Progenitor cell of endocrine pancreas (in vitro differentiated cells): ENCODE measurements around the gene NUP153. TPM values are rescaled to one million over a fixed set of nuclear protein-coding genes. Genes with fewer than 3 reads are reported as not detected.
"Not testable (repeated sequence)": the region's sequence is repeated elsewhere in the genome, so short reads cannot be mapped to it uniquely, and the experiment has no call there.

Experiments used
- DNase-seq: peaks from one replicate; pipeline ENCODE4 v3.0.0; 2021; ENCODE audit warnings: low spot score; ENCODE audit not compliant: unreplicated experiment
- H3K27ac Mint-ChIP-seq: 2 replicates; pipeline ENCODE4 v1.8.0; 2021; ENCODE audit warnings: mild to moderate bottlenecking, moderate library complexity, mixed read lengths
- H3K27me3 Mint-ChIP-seq: 2 replicates; pipeline ENCODE4 v1.8.0; 2021; ENCODE audit warnings: mixed read lengths
- H3K36me3 Mint-ChIP-seq: 2 replicates; pipeline ENCODE4 v1.8.0; 2022; ENCODE audit warnings: mixed read lengths; ENCODE audit not compliant: insufficient read depth
- H3K4me1 Mint-ChIP-seq: 2 replicates; pipeline ENCODE4 v1.8.0; 2021; ENCODE audit warnings: low read depth, mixed read lengths
- H3K4me3 Mint-ChIP-seq: 2 replicates; pipeline ENCODE4 v1.8.0; 2021; ENCODE audit warnings: low read depth, mild to moderate bottlenecking, moderate library complexity, mixed read lengths
- H3K9me3 Mint-ChIP-seq: 2 replicates; pipeline ENCODE4 v1.8.0; 2021; ENCODE audit warnings: low read depth, mixed read lengths
- CTCF ChIP-seq: fragments of 200-600 bp; sonication (generic); IDR thresholded peaks from one replicate; pipeline ENCODE4 v1.5.0; 2021; ENCODE audit warnings: antibody characterized with exemption, mild to moderate bottlenecking; ENCODE audit not compliant: unreplicated experiment
- total RNA-seq: library from RNA; stranded (reverse); gene quantifications from 2 replicates; pipeline ENCODE4 v1.2.1, GENCODE V29; 2021

Gene NUP153
- total RNA-seq, 1 donor from 2014 or later: 50.3 TPM

GRCh38 chr6:17585766-17586490 lies 120.8 kb downstream of the NUP153 start:
- no peaks in the 10 kb centered on the region for H3K36me3 Mint-ChIP-seq
- no peaks in the 10 kb centered on the region for H3K4me1 Mint-ChIP-seq
- H3K4me3 Mint-ChIP-seq: no peak overlapping the region
- peak; percentile 25 for TF ChIP-seq CTCF
- no peak for DNase-seq
- no peaks in the 10 kb centered on the region for H3K9me3 Mint-ChIP-seq
- no peaks in the 10 kb centered on the region for H3K27me3 Mint-ChIP-seq
- H3K27ac Mint-ChIP-seq: no peak overlapping the region

DNA sequence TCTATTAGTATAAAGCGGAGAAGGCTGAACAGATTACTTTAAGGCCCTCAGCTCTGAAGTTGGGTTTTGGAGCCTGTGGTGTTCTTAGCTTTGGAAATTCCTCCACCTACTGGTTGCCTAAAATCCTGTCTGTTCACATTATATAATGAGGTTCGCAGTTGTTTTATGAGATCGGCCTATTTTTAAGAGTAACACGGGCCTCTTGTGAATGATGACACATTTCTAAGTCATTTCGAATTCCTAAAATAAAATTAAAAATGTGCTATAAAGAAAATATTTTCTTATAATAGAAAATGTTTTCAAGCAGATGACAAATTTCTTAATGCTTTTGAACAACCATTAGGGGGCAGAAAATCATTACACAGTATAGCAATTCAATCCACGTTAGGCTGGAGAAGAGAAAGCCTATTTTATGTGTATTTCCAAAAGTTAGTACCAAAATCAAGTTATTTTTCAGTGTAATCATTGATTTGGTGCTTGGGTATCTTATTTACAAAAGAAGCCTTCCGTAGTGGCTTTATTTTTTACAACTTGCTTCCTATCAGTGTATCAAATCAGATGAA lies 122.4 kb downstream of the NUP153 start:
- peak; percentile 81 for TF ChIP-seq CTCF
- no peak for DNase-seq
- no peak overlapping the region for H3K4me3 Mint-ChIP-seq
- H3K27ac Mint-ChIP-seq: no peak overlapping the region
- no peaks in the 10 kb centered on the region for H3K9me3 Mint-ChIP-seq
- H3K36me3 Mint-ChIP-seq: no peaks in the 10 kb centered on the region
- H3K4me1 Mint-ChIP-seq: no peaks in the 10 kb centered on the region
- no peaks in the 10 kb centered on the region for H3K27me3 Mint-ChIP-seq

DNA sequence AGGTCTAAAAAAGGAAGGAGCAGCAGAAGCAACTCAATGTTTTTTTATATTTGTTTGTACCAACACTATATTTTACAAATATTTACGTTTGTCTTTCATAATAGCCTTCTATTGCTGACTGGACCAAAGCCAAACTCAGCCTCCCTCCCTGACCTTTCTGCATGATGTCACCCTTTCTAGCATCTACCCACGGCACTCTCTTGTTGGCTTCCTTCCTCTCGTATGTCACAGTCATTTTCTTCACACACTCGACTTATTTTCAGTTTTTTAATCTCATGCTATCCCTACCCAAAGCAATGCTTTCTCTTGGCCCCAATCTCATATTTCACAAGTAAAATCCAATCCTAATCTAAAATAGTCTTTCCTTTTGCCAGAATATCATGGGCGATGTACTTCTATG lies 122.9 kb downstream of the NUP153 start:
- Mint-ChIP-seq H3K9me3 (no peaks in the 10 kb centered on the region), H3K4me1 (no peaks in the 10 kb centered on the region), H3K4me3 (no peak overlapping the region), H3K27me3 (no peaks in the 10 kb centered on the region), H3K36me3 (no peaks in the 10 kb centered on the region), H3K27ac (no peak overlapping the region)
- no peak for TF ChIP-seq CTCF
- DNase-seq: no peak

GRCh38 chr6:17581282-17581681 lies 125.4 kb downstream of the NUP153 start:
- not testable (repeated sequence) for H3K27ac Mint-ChIP-seq, H3K27me3 Mint-ChIP-seq, H3K36me3 Mint-ChIP-seq, DNase-seq, H3K4me1 Mint-ChIP-seq
- peak overlapping the region; percentile 60 for H3K4me3 Mint-ChIP-seq
- H3K9me3 Mint-ChIP-seq: peaks cover 10% of the 10 kb centered on the region

DNA sequence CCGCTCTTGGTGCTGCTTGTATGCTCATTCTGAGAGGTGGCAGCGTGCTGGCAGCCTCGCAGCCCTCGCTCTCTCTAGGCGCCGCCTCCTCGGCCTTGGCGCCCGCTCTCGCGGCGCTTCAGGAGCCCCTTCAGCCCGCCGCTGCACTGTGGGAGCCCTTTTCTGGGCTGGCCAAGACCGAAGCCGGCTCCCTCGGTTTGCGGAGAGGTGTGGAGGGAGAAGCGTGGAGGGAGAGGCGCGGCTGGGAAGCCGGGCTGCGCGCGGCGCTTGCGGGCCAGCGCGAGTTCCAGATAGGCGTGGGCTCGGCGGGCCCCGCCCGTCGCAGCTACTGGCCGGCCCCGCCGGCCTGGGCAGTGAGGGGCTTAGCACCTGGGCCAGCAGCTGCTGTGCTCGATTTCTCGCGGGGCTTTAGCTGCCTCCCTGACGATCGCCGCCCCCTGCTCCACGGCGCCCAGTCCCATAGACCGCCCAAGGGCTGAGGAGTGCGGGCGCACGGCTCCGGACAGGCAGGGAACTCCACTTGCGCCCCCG lies 126.1 kb downstream of the NUP153 start:
- peak overlapping the region; percentile 60 for H3K4me3 Mint-ChIP-seq
- peak; percentile 30 for DNase-seq
- no peaks in the 10 kb centered on the region for H3K27me3 Mint-ChIP-seq
- H3K27ac Mint-ChIP-seq: no peak overlapping the region
- TF ChIP-seq CTCF: no peak
- peaks cover 10% of the 10 kb centered on the region for H3K9me3 Mint-ChIP-seq
- H3K4me1 Mint-ChIP-seq: no peaks in the 10 kb centered on the region
- no peaks in the 10 kb centered on the region for H3K36me3 Mint-ChIP-seq

DNA sequence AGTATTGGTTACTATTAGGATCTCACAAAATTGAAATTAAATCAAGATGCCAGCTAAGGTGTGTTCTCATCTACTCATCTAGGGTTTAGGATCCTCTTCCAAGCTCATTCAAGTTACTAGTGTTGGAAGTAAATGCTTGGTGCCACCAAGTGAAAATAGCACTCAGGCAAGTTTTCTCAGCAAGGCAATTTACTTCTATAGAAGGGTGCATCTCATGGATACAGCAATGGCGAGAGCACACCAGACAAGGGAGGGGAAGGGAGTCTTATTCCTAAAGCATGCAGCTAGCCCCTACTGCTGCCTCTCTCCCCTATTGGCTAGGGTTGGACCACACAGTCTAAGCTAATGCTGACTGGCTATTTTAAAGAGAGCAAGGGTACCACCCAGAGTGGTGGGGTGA lies 129.7 kb downstream of the NUP153 start:
- Mint-ChIP-seq H3K36me3 (no peaks in the 10 kb centered on the region), H3K27me3 (no peaks in the 10 kb centered on the region), H3K27ac (no peak overlapping the region), H3K4me1 (no peaks in the 10 kb centered on the region), H3K4me3 (no peak overlapping the region), H3K9me3 (peaks cover 10% of the 10 kb centered on the region)
- TF ChIP-seq CTCF: no peak
- DNase-seq: no peak
